Fibroblast of skin of scalp (primary cell): ENCODE data around the gene CRYBA1.

Experiments used
- DNase-seq: peaks from one replicate; pipeline ENCODE4 v3.0.0-alpha.2; 2013

The CRYBA1 gene

DNA sequence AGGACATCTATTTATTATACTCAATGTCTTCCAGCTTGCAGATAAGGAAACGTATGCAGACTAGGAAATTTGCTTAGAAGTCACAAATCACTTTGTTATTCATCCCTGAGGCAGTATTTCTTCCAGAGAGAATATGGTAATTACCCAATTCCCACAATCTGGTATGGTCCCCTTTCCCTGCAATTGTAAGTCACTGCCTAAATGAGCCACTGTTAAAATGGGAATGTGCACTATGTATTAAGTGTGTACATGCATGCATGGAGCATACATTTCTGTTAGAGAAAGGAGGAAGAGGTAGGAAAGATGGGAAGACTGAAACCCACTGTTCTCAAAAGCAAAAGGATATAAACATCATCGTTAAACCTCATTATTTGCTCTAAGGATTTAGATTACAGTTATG is 37.3 kb downstream of the CRYBA1 start:
- no peak for DNase-seq

DNA sequence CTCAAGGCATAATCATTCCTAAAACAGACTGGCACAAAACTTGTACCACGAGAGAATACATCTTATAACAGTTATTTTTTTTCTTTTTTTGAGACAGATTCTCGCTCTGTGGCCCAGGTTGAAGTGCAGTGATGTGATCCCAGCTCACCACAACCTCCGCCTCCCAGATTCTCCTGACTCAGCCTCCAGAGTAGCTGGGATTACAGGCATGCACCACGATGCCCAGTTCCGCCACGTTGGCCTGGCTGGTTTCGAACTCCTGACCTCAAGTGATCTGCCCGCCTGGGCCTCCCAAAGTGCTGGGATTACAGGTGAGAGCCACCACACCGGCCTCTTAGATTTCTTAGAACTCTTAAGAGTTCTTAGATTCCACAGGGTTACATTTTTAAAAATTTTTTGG is 43.2 kb downstream of the CRYBA1 start:
- DNase-seq, result no peak

DNA sequence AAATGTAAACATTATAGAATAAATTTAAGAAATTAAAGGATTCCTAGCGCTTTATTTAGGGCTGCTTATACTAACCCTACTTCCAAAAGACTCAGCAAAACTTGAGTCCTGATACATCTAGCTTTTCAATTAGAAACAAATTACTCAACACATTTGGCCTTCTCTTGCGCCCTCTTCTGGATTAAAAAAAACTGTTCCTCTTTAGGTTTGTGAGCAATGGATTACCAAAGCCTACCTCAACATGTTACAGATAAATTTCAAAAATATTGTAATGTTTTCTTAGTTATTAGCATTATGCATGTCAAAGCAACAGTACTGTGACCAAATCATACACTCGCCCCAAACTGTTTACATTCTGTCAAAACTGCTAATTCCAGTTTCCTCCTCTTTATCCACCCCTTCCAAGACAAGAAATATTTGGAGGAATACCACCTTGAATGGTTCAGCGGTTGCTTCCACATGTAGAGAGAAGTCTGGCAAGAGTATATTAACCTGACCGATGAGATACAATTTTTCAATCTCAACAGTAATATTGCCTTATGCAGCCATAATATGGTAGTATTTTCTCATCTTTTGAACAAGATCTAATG is 44.6 kb downstream of the CRYBA1 start:
- peak; percentile 71 for DNase-seq

DNA sequence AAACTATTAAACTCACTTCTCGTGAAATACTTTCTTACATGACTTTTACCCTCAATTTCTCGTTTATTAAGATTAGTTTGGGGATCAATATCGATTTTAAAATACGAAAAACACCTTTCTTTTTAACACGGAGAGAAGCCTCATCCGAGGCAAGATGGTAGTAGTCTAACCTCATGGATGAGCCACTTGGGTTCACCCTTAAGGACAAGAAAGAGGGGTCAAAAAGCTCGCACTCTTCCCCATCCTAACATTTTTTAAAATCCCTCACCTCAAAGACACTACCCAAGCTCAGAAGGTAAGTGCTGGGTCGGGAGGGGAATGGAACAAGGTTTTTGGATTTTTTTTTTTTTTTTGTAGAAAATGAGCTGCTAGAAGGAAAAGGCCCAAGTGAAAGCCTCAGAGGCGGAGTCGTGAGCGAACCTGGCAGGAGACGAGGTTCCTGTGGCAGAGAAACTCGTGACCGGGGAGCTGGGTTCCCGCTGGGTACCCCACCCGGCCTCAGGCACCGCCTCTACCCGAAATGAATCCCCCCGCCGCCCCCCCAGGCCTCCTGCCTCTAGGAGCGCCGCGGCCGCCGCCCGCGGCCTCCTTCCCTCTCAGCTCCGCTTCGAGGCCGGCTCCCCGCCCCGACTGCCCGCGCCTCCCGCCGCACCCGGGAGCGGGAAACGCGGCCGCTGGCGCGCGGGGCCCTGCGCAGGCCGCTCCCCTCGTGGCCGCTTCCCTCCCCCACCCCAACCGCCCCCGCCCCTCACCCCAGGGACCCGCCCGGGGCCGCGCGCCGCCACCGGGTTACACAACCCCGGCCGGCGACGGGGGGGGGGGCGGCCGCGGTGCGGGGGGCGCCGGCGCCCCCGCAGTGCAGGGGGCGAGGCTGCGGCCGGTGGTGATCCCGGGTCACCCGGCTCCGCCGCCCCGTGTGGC is 45.7 kb downstream of the CRYBA1 start:
- peak; percentile 42 for DNase-seq

DNA sequence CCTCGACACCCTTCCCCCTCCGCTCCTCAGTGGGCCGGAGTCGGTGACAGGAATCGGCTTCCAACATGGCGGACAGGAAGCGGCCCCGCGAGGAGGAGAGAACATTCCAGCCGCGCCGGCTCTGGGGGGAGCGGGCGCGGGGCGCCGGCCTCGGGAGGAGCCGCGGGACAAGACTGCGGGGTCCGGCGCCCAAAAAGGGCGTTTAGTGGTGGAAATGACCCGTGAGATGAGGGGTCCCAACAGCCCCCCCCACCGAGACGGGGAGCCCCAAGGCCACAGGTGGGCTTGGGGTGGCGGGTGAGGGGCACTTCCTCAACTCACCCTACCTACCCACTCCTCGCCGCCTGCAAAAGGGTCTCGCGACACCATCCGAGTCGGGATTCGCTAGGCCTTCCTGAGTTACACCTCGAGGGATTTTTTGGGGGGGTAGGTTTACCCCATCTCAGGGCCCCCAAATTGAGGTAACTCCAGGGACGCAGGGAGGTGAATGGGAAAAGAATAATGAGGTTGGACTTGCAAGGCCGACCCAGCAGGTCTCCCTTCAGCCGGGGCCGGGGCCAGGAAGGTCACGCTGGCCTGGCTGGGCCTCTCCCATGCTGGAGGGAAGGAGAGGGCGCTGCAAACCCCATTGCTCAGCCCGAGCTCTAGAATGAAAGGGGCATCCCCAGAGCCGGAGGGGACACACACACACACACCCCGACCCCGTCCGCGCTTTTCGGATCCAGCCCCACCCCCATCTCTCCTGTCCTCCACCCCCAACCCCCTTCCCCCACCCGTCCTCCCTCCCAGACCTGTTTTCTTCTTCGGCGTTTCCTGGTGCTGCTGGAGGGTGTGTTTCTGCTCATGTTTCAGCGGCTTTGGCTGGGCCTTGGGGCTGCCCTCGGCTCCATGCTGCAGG is 46.6 kb downstream of the CRYBA1 start:
- DNase-seq, result peak; percentile 66

DNA sequence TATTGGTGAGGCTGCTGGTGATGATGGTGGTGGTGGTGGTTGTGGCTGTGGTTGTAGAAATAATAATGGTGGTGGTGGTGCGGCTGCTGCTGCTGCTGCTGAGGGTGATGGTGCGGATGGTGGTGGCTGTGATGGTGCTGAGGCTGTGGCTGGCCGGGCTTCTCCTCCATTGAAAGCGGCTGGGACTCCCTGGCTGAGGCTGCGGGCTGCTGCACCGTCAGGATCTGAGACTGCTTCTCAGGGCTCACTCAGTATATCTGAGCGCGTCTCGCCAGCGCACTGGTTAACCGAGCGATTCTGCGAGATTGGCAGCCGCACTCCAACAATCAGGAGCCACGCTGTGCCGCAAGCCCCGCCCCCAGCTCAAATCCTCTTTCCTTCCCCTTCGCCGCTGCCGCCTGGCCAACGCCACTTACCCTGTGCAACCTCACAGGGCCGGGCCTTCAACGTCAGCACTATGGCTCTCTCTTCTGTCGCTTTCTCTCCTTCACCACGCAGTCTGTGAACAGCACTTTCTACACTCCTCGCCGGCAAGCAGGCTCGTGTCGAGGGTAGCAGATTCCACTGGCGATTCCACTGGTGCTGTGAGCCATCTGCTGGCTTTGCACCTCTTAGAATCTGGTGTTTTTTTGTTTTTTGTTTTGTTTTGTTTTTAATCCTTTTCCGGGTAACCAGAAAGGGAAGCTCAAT is 47.4 kb downstream of the CRYBA1 start, which contains the start of gene NUFIP2:
Gene NUFIP2, minus strand, starts transcription at position 259 of the 690 bp plus-strand sequence. Its CDS starts 89 bp downstream, at position 170.
- peak; percentile 98 for DNase-seq

DNA sequence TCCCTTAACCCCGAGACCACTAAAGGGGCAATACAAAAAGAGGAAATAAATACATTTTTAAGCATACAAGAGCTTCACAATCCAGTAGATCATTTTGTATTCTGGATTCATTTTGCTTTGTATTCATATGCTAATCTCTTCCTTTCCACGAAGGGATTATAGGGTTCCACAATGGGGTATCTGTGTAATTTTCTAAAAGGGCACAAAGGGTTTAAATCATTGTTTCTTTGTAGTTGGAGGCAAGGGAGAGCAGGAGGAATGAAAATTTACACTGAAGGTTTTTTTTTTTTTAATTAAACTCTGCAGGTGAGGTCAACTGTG is 47.9 kb downstream of the CRYBA1 start:
- no peak for DNase-seq

DNA sequence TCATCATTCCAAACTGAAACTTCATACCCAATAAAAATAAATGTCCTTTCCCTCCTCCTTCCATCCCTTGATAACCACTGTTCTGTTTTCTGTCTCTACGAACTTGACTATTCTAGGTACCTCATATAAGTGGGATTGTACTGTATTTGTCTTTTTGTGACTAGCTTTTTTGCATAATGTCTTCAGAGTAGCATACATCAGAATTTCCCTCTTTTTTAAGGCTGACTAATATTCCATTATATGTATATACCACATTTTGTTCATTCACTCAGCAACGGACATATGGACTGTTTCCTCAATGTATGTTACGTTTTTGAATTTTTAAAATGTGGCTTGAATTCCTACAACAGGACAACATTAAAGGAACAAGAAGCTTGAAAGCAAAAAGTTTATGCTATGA is 48.8 kb downstream of the CRYBA1 start:
- DNase-seq, result no peak

DNA sequence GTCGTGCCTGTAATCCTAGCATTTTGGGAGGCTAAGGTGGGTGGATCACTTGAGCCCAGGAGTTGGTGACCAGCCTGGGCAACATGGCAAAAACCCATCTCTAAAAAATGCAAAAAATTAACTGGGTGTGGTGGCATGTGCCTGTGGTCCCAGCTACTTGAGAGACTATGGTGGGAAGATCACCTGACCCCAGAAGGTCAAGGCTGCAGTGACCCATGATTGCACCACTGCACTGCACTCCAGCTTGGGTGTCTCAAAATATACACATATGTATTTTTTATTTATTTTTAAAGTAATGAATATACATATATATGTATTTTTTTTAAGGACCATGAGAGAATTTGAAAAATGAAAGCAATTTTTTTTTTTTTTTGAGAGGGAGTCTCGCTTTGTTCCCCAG is 52.4 kb downstream of the CRYBA1 start:
- DNase-seq, result no peak

DNA sequence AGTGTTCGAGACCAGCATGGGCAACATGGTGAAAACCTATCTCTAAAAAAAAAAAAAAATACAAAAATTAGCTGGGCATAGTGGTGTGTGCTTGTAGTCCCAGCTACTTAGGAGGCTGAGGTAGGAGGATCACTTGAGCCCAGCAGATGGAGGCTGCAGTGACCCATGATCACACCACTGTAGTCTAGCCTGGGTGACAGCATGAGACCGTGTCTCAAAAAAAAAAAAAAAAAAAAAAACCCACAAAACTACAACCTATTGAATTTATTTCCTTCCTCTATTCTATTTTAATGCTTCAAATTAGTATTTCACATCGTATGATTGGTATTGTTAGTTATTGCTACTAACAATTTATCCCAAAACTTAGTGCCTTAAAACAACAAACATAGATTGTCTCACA is 56.7 kb downstream of the CRYBA1 start:
- no peak for DNase-seq
